Kidney (tissue), 14 donors: Measurements from ENCODE around the gene KIF3A. TPM values are rescaled to one million over a fixed set of nuclear protein-coding genes. Genes with fewer than 3 reads are reported as not detected.

ENCODE experiments used
- DNase-seq, 5 donors: peaks; one replicate each; pipeline ENCODE4 v3.0.0-alpha.2; 2013 to 2020
- FAIRE-seq: peaks from 2 replicates; lab custom pipeline; 2012; peaks lifted over from hg19 to GRCh38; lab: Jason Lieb, UNC
- H3K27ac ChIP-seq, 2 donors: one replicate each; pipeline ENCODE4 v1.7.0; 2013; ENCODE audit warnings: low read depth in 2 of 2, low read length in 2 of 2, inconsistent platforms in 1 of 2
- H3K27me3 ChIP-seq: one replicate; pipeline ENCODE4 v1.7.1; 2013; ENCODE audit warnings: low read length, inconsistent platforms; ENCODE audit not compliant: control insufficient read depth, insufficient read depth
- H3K36me3 ChIP-seq, 3 donors: one replicate each; pipeline versions ENCODE4 v1.7.0 to v1.7.1; 2013; ENCODE audit warnings: low read length in 3 of 3, control low read depth in 1 of 3, inconsistent platforms in 1 of 3; ENCODE audit not compliant: insufficient read depth in 3 of 3, control insufficient read depth in 2 of 3
- H3K4me1 ChIP-seq, 3 donors: one replicate each; pipeline versions ENCODE4 v1.7.0 to v1.7.1; 2013; ENCODE audit warnings: low read length in 3 of 3, inconsistent platforms in 1 of 3, low read depth in 1 of 3; ENCODE audit not compliant: control insufficient read depth in 2 of 3, insufficient read depth in 2 of 3
- H3K4me3 ChIP-seq, 3 donors: one replicate each; pipeline versions ENCODE4 v1.7.0 to v1.8.1; 2013; ENCODE audit warnings: low read length in 3 of 3, control low read depth in 1 of 3, inconsistent platforms in 1 of 3
- H3K9ac ChIP-seq, 3 donors: one replicate each; pipeline versions ENCODE4 v1.7.0 to v1.7.1; 2013; ENCODE audit warnings: low read length in 3 of 3, control low read depth in 1 of 3, inconsistent platforms in 1 of 3
- H3K9me3 ChIP-seq, 3 donors: one replicate each; pipeline versions ENCODE4 v1.7.0 to v1.7.1; 2013; ENCODE audit warnings: low read length in 3 of 3, control low read depth in 1 of 3, inconsistent platforms in 1 of 3; ENCODE audit not compliant: control insufficient read depth in 2 of 3, insufficient read depth in 1 of 3
- intact Hi-C: fragments of 100-400 bp; cut with DNase I; formaldehyde crosslinking; loops from one replicate; pipeline ENCODE4 v1.11.1; 2022
- polyA plus RNA-seq: library from polyadenylated mRNA; stranded (reverse); fragments of 350-450 nt; fragmentation: Illumina TruSeq; extraction: RNeasy Lipid Tissue Mini Kit (QIAGEN cat#74804); gene quantifications from one replicate; pipeline ENCODE4 v1.2.3, GENCODE V29; 2014; ENCODE audit warnings: low read depth, low replicate concordance; ENCODE audit not compliant: insufficient read depth
- total RNA-seq: library from RNA; stranded (reverse); fragmentation: NEBNext Ultra II Directional; extraction: Animal tissue kit (Norgen Biotek cat#: 25700); gene quantifications from one replicate; pipeline ENCODE4 v1.2.1, GENCODE V29; 2021
- TF ChIP-seq, protein P1 (sequence below): IDR thresholded peaks from 3 replicates; pipeline ENCODE4 v1.5.1; 2012; ENCODE audit warnings: mild to moderate bottlenecking, moderate library complexity, borderline replicate concordance; ENCODE audit not compliant: insufficient read depth; ENCODE audit errors: extremely low read depth
- donor health status: control.
- donor health status: control.
- donor health status: control.
- donor health status: control.
- donor health status: control.
- donor health status: DM: yes; HTN: yes; CAD: no.
- donor health status: Normal renal cell carcinoma (clear cell type).

Gene KIF3A
- total and polyA plus RNA-seq, 2 donors from 2014 or later, result 7.1 to 13.9 TPM

DNA sequence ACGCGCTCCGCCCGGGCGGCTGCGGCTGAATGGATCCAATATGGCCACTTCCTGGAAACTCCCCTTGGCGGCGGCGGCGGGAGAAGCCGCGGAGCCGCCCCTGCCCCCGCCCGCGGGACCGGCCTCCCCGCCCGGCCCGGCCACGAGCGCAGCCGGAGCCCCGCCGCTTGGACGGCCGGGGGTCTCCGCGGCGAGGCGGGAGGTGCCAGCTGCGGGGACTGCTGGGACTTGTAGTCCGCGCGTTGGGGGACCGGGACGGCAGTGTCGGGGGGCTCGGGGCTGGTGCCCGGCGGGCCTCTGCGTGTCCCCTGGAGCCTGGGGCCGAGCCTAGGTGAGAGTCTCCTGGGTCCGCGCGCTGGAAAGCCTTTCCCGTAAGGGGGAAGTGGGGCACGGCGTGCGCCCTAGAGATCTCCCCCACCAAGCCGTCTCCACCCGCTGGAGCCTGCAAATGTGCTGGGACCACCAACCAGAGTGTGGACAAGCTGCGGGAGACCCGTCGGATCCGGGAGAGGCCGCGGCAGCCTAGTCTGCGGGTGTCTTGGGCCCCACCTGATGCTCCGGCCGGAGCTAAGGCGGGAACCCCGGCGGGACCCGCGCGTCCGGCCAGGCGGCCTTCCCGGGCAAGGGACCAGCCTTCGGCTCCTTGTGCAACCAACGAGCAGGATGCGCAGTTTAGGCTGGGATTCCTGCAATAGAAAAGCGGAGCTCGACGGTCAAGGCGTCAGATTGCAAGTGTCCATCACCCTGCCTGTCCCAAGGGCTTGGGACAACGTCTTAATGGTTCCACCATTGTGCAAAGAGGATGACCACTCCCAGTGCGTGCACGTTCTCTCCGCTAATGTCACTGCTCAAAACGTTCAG lies 40.1 kb upstream of the KIF3A start, which contains the start of gene SEPTIN8:
Gene SEPTIN8 (minus strand): TSS at position 31 of the 861 bp plus-strand sequence. CDS start 102 bp downstream, outside the sequence.
- FAIRE-seq, result no peak
- peak; percentile 53 to 88 (median 77) for DNase-seq
- H3K36me3 ChIP-seq, result no peaks in the 10 kb centered on the region

GRCh38 chr5:132776938-132777208 lies 39.5 kb upstream of the KIF3A start:
- FAIRE-seq, result no peak
- Histone ChIP-seq H3K9me3 (no peaks in the 10 kb centered on the region), H3K27me3 (no peaks in the 10 kb centered on the region), H3K9ac (peak overlapping the region in 1 of 3 donors; percentile 84), H3K36me3 (no peaks in the 10 kb centered on the region), H3K4me1 (peaks cover 5 to 20% (median 13%) of the 10 kb centered on the region in 3 donors), H3K27ac (peak overlapping the region in 1 of 2 donors; percentile 84), H3K4me3 (peak overlapping the region in 2 of 3 donors; percentile 68)
- intact Hi-C loops, result no loop called here
- TF ChIP-seq, protein P1, sequence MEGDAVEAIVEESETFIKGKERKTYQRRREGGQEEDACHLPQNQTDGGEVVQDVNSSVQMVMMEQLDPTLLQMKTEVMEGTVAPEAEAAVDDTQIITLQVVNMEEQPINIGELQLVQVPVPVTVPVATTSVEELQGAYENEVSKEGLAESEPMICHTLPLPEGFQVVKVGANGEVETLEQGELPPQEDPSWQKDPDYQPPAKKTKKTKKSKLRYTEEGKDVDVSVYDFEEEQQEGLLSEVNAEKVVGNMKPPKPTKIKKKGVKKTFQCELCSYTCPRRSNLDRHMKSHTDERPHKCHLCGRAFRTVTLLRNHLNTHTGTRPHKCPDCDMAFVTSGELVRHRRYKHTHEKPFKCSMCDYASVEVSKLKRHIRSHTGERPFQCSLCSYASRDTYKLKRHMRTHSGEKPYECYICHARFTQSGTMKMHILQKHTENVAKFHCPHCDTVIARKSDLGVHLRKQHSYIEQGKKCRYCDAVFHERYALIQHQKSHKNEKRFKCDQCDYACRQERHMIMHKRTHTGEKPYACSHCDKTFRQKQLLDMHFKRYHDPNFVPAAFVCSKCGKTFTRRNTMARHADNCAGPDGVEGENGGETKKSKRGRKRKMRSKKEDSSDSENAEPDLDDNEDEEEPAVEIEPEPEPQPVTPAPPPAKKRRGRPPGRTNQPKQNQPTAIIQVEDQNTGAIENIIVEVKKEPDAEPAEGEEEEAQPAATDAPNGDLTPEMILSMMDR, result no peak
- peak in 1 of 5 donors; percentile 51 for DNase-seq

More for the DNA sequence above, 40.1 kb upstream of the KIF3A start, which contains the start of gene SEPTIN8:
- no peaks in the 10 kb centered on the region for H3K9me3 ChIP-seq
- peak within 1 kb of the TSS; percentile 68 to 89 (median 84) for H3K9ac ChIP-seq
- H3K27me3 ChIP-seq, result no peaks in the 10 kb centered on the region
- intact Hi-C loops, result no loop called here
- TF ChIP-seq, protein P1, result no peak
- peak within 1 kb of the TSS; percentile 83 to 84 for H3K27ac ChIP-seq
- peaks cover 5 to 18% (median 11%) of the 10 kb centered on the region in 3 donors for H3K4me1 ChIP-seq
- H3K4me3 ChIP-seq, result peak within 1 kb of the TSS; percentile 68 to 76 (median 71)

GRCh38 chr5:132776131-132776937 lies 39.0 kb upstream of the KIF3A start:
- Histone ChIP-seq H3K9ac (peak overlapping the region; percentile 19 to 84 (median 53)), H3K27ac (peak overlapping the region; percentile 62 to 84), H3K4me3 (peak overlapping the region; percentile 50 to 68 (median 68)), H3K9me3 (no peaks in the 10 kb centered on the region), H3K36me3 (no peaks in the 10 kb centered on the region), H3K27me3 (no peaks in the 10 kb centered on the region), H3K4me1 (peaks cover 5 to 22% (median 19%) of the 10 kb centered on the region in 3 donors)
- intact Hi-C loops, result no loop called here
- DNase-seq (peak; percentile 66 to 81 (median 76)), FAIRE-seq (no peak)
- TF ChIP-seq, protein P1, result no peak
